Loucy (cell line): Measurements from ENCODE around the gene IGFBP6.

Experiments
- H2AFZ ChIP-seq: fragments of 200-600 bp; sonication (generic); 2 replicates; pipeline ENCODE4 v1.6.0; 2016; ENCODE audit warnings: antibody characterized with exemption, mild to moderate bottlenecking, low read length, moderate library complexity
- H3F3A ChIP-seq: fragments of 200-600 bp; 2 replicates; pipeline ENCODE4 v1.6.0; 2016; ENCODE audit warnings: antibody characterized with exemption, low read depth, mild to moderate bottlenecking
- H3K27me3 ChIP-seq: fragments of 200-600 bp; sonication (generic); 2 replicates; pipeline ENCODE4 v1.6.1; 2014; ENCODE audit warnings: low read length, mild to moderate bottlenecking; ENCODE audit not compliant: insufficient read depth, poor library complexity, severe bottlenecking
- H3K36me3 ChIP-seq: fragments of 200-600 bp; sonication (generic); 2 replicates; pipeline ENCODE4 v1.6.1; 2016; ENCODE audit warnings: low read length; ENCODE audit not compliant: insufficient read depth
- H3K4me1 ChIP-seq: fragments of 200-600 bp; sonication (generic); 2 replicates; pipeline ENCODE4 v1.5.1; 2014; ENCODE audit warnings: low read length, mild to moderate bottlenecking; ENCODE audit not compliant: insufficient read depth, poor library complexity, severe bottlenecking
- H3K4me2 ChIP-seq: fragments of 200-600 bp; sonication (generic); 2 replicates; pipeline ENCODE4 v1.6.0; 2014; ENCODE audit warnings: antibody characterized with exemption, low read length, low read depth, mild to moderate bottlenecking; ENCODE audit not compliant: poor library complexity, severe bottlenecking
- H3K4me3 ChIP-seq: fragments of 200-600 bp; sonication (generic); 2 replicates; pipeline ENCODE4 v1.5.1; 2014; ENCODE audit warnings: low read length, mild to moderate bottlenecking, mixed read lengths; ENCODE audit not compliant: poor library complexity, severe bottlenecking
- H3K79me2 ChIP-seq: fragments of 200-600 bp; sonication (generic); 2 replicates; pipeline ENCODE4 v1.6.1; 2014; ENCODE audit warnings: low read length; ENCODE audit not compliant: insufficient read depth
- H3K9ac ChIP-seq: fragments of 200-600 bp; sonication (generic); 2 replicates; pipeline ENCODE4 v1.6.0; 2014; ENCODE audit warnings: mild to moderate bottlenecking, low read depth, low read length, moderate library complexity; ENCODE audit not compliant: poor library complexity, severe bottlenecking
- H3K9me2 ChIP-seq: fragments of 200-600 bp; sonication (generic); replicated peaks from 2 replicates; pipeline ENCODE4 v1.6.1; 2016; ENCODE audit warnings: low read depth, low read length, mixed read lengths
- H3K9me3 ChIP-seq: fragments of 200-600 bp; sonication (generic); 2 replicates; pipeline ENCODE4 v1.6.1; 2014; ENCODE audit warnings: mild to moderate bottlenecking, antibody characterized with exemption, low read length, low read depth; ENCODE audit not compliant: insufficient read depth
- H4K20me1 ChIP-seq: fragments of 200-600 bp; sonication (generic); 2 replicates; pipeline ENCODE4 v1.6.0; 2014; ENCODE audit warnings: antibody characterized with exemption, low read length, mild to moderate bottlenecking; ENCODE audit not compliant: insufficient read depth, poor library complexity, severe bottlenecking
- EZH2phosphoT487 ChIP-seq: fragments of 200-600 bp; IDR thresholded peaks from 2 replicates; pipeline ENCODE4 v1.6.1; 2018; ENCODE audit warnings: antibody characterized with exemption, mild to moderate bottlenecking, moderate library complexity, borderline replicate concordance
- TF ChIP-seq, protein P1 (sequence below): fragments of 200-600 bp; sonication (generic); conservative IDR thresholded peaks from 2 replicates; pipeline ENCODE4 v1.5.1; 2014; ENCODE audit warnings: mild to moderate bottlenecking, antibody characterized with exemption, low read length

The IGFBP6 gene

DNA sequence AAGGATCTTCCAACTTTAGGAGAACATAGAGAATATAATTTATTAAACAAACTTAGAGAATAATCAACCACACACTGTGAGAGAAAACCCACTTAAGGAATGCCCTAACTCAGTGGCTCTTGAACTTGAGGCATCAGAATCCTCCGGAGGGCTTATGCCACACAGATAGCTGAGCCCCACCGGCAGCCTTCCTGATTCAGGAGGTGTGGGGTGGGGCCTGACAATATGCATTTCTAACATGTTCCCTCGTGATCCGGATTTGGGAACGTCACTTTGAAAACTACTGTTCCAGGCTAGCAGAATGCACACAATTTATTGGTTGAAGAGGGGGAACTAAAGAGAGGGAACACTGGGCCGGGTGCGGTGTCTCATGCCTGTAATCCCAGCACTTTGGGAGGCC lies 3.8 kb downstream of the IGFBP6 start:
- no peaks in the 10 kb centered on the region; the same call in 1 of the 2 replicates for H3F3A ChIP-seq
- no peak overlapping the region for H3K4me2 ChIP-seq
- no peak overlapping the region for H3K9ac ChIP-seq
- H3K4me1 ChIP-seq = peaks cover 53% of the 10 kb centered on the region
- H3K36me3 ChIP-seq = no peaks in the 10 kb centered on the region
- no peak overlapping the region for H3K4me3 ChIP-seq
- H3K79me2 ChIP-seq = no peaks in the 10 kb centered on the region
- H4K20me1 ChIP-seq = no peaks in the 10 kb centered on the region
- no peak overlapping the region for H2AFZ ChIP-seq
- no peaks in the 10 kb centered on the region for H3K9me3 ChIP-seq
- no peak for TF ChIP-seq EZH2phosphoT487
- TF ChIP-seq, protein P1, sequence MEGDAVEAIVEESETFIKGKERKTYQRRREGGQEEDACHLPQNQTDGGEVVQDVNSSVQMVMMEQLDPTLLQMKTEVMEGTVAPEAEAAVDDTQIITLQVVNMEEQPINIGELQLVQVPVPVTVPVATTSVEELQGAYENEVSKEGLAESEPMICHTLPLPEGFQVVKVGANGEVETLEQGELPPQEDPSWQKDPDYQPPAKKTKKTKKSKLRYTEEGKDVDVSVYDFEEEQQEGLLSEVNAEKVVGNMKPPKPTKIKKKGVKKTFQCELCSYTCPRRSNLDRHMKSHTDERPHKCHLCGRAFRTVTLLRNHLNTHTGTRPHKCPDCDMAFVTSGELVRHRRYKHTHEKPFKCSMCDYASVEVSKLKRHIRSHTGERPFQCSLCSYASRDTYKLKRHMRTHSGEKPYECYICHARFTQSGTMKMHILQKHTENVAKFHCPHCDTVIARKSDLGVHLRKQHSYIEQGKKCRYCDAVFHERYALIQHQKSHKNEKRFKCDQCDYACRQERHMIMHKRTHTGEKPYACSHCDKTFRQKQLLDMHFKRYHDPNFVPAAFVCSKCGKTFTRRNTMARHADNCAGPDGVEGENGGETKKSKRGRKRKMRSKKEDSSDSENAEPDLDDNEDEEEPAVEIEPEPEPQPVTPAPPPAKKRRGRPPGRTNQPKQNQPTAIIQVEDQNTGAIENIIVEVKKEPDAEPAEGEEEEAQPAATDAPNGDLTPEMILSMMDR = no peak
- no peaks in the 10 kb centered on the region for H3K27me3 ChIP-seq
- H3K9me2 ChIP-seq = no peaks in the 10 kb centered on the region

DNA sequence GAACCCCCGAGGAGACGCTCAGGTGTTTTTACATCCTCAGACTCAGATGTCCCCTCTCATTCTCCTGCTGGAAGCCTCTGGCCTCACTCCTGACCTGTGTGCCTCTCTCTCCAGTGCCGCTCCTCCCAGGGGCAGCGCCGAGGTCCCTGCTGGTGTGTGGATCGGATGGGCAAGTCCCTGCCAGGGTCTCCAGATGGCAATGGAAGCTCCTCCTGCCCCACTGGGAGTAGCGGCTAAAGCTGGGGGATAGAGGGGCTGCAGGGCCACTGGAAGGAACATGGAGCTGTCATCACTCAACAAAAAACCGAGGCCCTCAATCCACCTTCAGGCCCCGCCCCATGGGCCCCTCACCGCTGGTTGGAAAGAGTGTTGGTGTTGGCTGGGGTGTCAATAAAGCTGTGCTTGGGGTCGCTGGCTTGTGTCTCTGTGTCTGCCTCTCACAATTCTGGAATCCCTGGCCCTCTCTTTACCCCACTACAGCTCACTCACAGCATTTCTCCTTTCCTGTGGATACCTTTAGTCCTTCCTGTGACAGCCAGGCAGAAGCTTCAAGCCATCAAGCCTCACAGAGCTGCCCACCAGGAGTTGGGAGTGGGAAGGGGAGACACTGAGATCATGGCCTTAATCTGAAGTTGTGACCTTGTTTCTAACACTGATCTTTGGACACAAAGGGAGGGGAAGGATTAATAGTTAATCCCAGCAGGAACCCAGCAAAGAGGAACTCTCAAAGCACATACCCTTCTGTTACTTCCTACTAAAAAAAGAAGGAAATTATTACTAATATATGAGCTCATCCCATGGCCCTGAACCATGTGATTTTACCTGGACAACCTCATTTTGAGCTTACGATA lies 4.7 kb downstream of the IGFBP6 start:
- Histone ChIP-seq H3K79me2 (no peaks in the 10 kb centered on the region), H3F3A (no peaks in the 10 kb centered on the region; the same call in 1 of the 2 replicates), H3K9me3 (no peaks in the 10 kb centered on the region), H4K20me1 (no peaks in the 10 kb centered on the region), H3K9me2 (no peaks in the 10 kb centered on the region), H3K4me3 (peak overlapping the region; percentile 14), H2AFZ (peak overlapping the region; percentile 66; the same call in 1 of the 2 replicates), H3K4me2 (peak overlapping the region; percentile 59), H3K4me1 (peaks cover 50% of the 10 kb centered on the region), H3K27me3 (no peaks in the 10 kb centered on the region), H3K36me3 (no peaks in the 10 kb centered on the region), H3K9ac (peak overlapping the region; percentile 37)
- TF ChIP-seq, protein P1 = no peak
- no peak for TF ChIP-seq EZH2phosphoT487

DNA sequence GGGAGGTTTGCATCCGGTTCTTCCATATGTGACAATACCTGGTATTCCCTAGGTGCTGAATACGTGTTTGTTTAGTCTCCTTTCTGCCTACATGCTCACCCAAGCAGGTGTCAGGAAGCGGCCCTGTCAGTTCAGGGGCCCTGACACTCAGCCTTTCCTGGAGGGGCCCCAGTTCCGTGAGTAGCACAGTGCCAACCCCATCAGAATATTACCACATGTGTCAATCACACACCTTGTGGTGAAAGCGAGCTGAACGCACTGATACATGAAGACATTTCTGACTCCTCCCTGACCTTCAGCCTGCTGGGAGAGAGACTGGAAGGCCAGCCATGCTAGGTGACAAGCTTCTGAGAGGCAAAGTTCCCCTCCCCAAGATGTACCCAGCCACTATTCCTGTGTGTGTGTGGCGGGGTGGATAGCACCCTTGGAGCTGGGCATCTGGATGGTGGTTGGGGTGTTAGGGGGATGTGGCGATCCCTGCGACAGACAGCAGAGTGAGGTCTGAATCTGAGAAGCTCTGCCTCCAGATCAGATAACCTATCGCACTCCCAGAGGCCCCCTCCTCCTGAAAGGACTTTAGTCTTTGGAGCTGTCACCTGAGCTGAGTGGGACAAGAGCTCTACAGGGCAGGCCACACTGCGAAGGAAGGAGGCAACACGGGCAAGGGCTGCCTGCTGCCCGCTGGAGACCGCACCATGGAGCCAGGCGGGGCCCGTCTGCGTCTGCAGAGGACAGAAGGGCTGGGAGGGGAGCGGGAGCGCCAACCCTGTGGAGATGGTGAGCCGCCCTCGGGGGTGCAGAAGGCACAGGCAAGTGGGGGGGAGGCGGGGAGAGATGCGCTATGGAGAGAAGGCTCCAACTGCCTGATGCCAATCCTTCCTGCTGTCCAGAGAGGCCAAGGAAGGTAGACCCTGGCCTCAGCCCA lies 5.7 kb downstream of the IGFBP6 start, which contains the start of gene SOAT2:
TSS of gene SOAT2 (plus strand) at position 604 of the 925 bp plus-strand sequence. CDS start at position 696, 92 bp downstream.
- Histone ChIP-seq H3K9ac (peak within 1 kb of the TSS; percentile 53), H3F3A (no peaks in the 10 kb centered on the region; the same call in 1 of the 2 replicates), H3K4me1 (peaks cover 40% of the 10 kb centered on the region)

More for the DNA sequence above, 5.7 kb downstream of the IGFBP6 start, which contains the start of gene SOAT2:
- Histone ChIP-seq H3K27me3 (no peaks in the 10 kb centered on the region), H3K9me2 (no peaks in the 10 kb centered on the region), H3K4me3 (peak within 1 kb of the TSS; percentile 46), H3K4me2 (peak within 1 kb of the TSS; percentile 59), H3K9me3 (no peaks in the 10 kb centered on the region), H4K20me1 (no peaks in the 10 kb centered on the region), H3K79me2 (no peaks in the 10 kb centered on the region), H2AFZ (peak within 1 kb of the TSS; percentile 66), H3K36me3 (no peaks in the 10 kb centered on the region)
- TF ChIP-seq, protein P1 = no peak
- TF ChIP-seq EZH2phosphoT487 = no peak
